ENCODE measurements around the gene RIC8B. TPM values are rescaled to one million over a fixed set of nuclear protein-coding genes. Genes with fewer than 3 reads are reported as not detected.
A peak's percentile ranks its signal among the peaks of the same experiment; 100 is the strongest.

RIC8B gene
- total RNA-seq, 4 donors from 2014 or later, result 12.5 to 17.8 (median 15.8) TPM

GRCh38 chr12:106776897-106777296, 2.4 kb downstream of the RIC8B start:
- DNase-seq (ENCODE audit: low spot score), result no peak
- TF ChIP-seq CTCF (IDR thresholded peaks at IDR 0.05), result no peak
- no peak for ATAC-seq (ENCODE audit: low FRiP score)

GRCh38 chr12:106780010-106780631, 5.6 kb downstream of the RIC8B start:
- ATAC-seq (ENCODE audit: low FRiP score) (no peak), DNase-seq (ENCODE audit: low spot score) (no peak)
- no peak for TF ChIP-seq CTCF (IDR thresholded peaks at IDR 0.05)

GRCh38 chr12:106782619-106783018, 8.1 kb downstream of the RIC8B start:
- no peak for TF ChIP-seq CTCF (IDR thresholded peaks at IDR 0.05)
- DNase-seq (ENCODE audit: low spot score) (no peak), ATAC-seq (ENCODE audit: low FRiP score) (peak; percentile 48)

- no peak for TF ChIP-seq CTCF (IDR thresholded peaks at IDR 0.05)
- no peak for ATAC-seq (ENCODE audit: low FRiP score)
- DNase-seq (ENCODE audit: low spot score), result no peak
These were observed 9.0 kb downstream of the RIC8B start for GRCh38 chr12:106783515-106783914.

- no peak for TF ChIP-seq CTCF (IDR thresholded peaks at IDR 0.05)
- no peak for ATAC-seq (ENCODE audit: low FRiP score)
These were observed 15.5 kb downstream of the RIC8B start for GRCh38 chr12:106790020-106790419.

GRCh38 chr12:106791531-106791930, 17.0 kb downstream of the RIC8B start:
- no peak for DNase-seq (ENCODE audit: low spot score)
- no peak for TF ChIP-seq CTCF (IDR thresholded peaks at IDR 0.05)
- no peak for ATAC-seq (ENCODE audit: low FRiP score)

More at GRCh38 chr12:106790020-106790419, 15.5 kb downstream of the RIC8B start:
- DNase-seq (ENCODE audit: low spot score), result no peak

GRCh38 chr12:106794369-106794768, 19.9 kb downstream of the RIC8B start:
- no peak for TF ChIP-seq CTCF (IDR thresholded peaks at IDR 0.05)
- DNase-seq (ENCODE audit: low spot score) (no peak), ATAC-seq (ENCODE audit: low FRiP score) (no peak)
